H1 (cell line): ENCODE data around the gene PTPN12. TPM values are rescaled to one million over a fixed set of nuclear protein-coding genes. Genes with fewer than 3 reads are reported as not detected.
"Not testable (repeated sequence)": the region's sequence is repeated elsewhere in the genome, so short reads cannot be mapped to it uniquely, and the experiment has no call there.

Experiments
- CTCF ChIA-PET: fragments of 300-600 bp; sonication (Branson Sonifier 250); formaldehyde crosslinking; loops from one replicate; lab custom pipeline; 2021; ENCODE audit not compliant: partially characterized antibody; lab: Charles Lee
- POLR2A ChIA-PET: fragments of 300-600 bp; sonication (Branson Sonifier 250); formaldehyde crosslinking; loops from one replicate; lab custom pipeline; 2021; ENCODE audit warnings: inconsistent platforms; ENCODE audit not compliant: partially characterized antibody; lab: Charles Lee
- DNase-seq, 2 experiments: peaks; one replicate each; pipeline versions ENCODE4 v3.0.0 to v3.0.0-alpha.2; 2010 to 2022; ENCODE audit warnings: low spot score in 2 of 2, low read depth in 1 of 2, mixed read lengths in 1 of 2
- FAIRE-seq: peaks from 2 replicates; lab custom pipeline; 2011; peaks lifted over from hg19 to GRCh38; lab: Jason Lieb, UNC
- H2AFZ ChIP-seq: 2 replicates; pipeline ENCODE4 v1.8.1; 2012; ENCODE audit warnings: low read length, inconsistent platforms
- H2AK5ac ChIP-seq: 2 replicates; pipeline ENCODE4 v1.6.1; 2013; ENCODE audit warnings: low read depth, low read length
- H2BK120ac ChIP-seq: replicated peaks from 2 replicates; pipeline ENCODE3; 2013; ENCODE audit warnings: low read depth, low read length, inconsistent platforms
- H2BK12ac ChIP-seq: 2 replicates; pipeline ENCODE4 v1.6.1; 2013; ENCODE audit warnings: low read depth, low read length
- H2BK15ac ChIP-seq: 2 replicates; pipeline ENCODE4 v1.6.1; 2013; ENCODE audit warnings: low read length
- H2BK20ac ChIP-seq: 2 replicates; pipeline ENCODE4 v1.6.1; 2013; ENCODE audit warnings: low read length
- H2BK5ac ChIP-seq: 2 replicates; pipeline ENCODE4 v1.6.1; 2013; ENCODE audit warnings: low read depth, low read length
- H3K14ac ChIP-seq: 2 replicates; pipeline ENCODE4 v1.6.1; 2013; ENCODE audit warnings: inconsistent platforms; ENCODE audit not compliant: insufficient read length
- H3K18ac ChIP-seq: 2 replicates; pipeline ENCODE4 v1.6.1; 2013; ENCODE audit warnings: low read length; ENCODE audit errors: extremely low read depth
- H3K23ac ChIP-seq: 2 replicates; pipeline ENCODE4 v1.6.1; 2013; ENCODE audit warnings: inconsistent platforms; ENCODE audit not compliant: insufficient read length
- H3K23me2 ChIP-seq: 2 replicates; pipeline ENCODE4 v1.6.1; 2013; ENCODE audit warnings: low read depth, low read length
- H3K27ac ChIP-seq: 2 replicates; pipeline ENCODE4 v1.6.1; 2011; ENCODE audit warnings: low read depth, low read length, inconsistent platforms
- H3K27me3 ChIP-seq, 4 experiments: replicated peaks in 1 of 4; 1 replicate in 1 of 4; 2 replicates in 3 of 4; pipeline versions ENCODE4 v1.6.1 to v1.8.1; 2011 to 2013; ENCODE audit warnings: low read length in 3 of 4, mild to moderate bottlenecking in 3 of 4, inconsistent platforms in 2 of 4, mixed read lengths in 2 of 4, moderate library complexity in 1 of 4; ENCODE audit not compliant: control insufficient read depth in 3 of 4, insufficient read depth in 3 of 4; ENCODE audit errors: extremely low read depth in 1 of 4
- H3K36me3 ChIP-seq, 4 experiments: 2 replicates each; pipeline versions ENCODE4 v1.6.1 to v1.8.1; 2011 to 2013; ENCODE audit warnings: mild to moderate bottlenecking in 4 of 4, low read length in 3 of 4, moderate library complexity in 2 of 4, control low read depth in 1 of 4, inconsistent platforms in 1 of 4; ENCODE audit not compliant: insufficient read depth in 4 of 4, control insufficient read depth in 2 of 4
- H3K4ac ChIP-seq: replicated peaks from 2 replicates; pipeline ENCODE3; 2013; ENCODE audit warnings: low read length, low read depth, mixed read lengths, inconsistent platforms; ENCODE audit not compliant: insufficient read length
- H3K4me1 ChIP-seq, 4 experiments: replicated peaks in 1 of 4; 1 replicate in 1 of 4; 2 replicates in 3 of 4; pipeline versions ENCODE4 v1.6.1 to v1.8.1; 2011 to 2013; ENCODE audit warnings: low read length in 3 of 4, inconsistent platforms in 2 of 4, mixed read lengths in 1 of 4; ENCODE audit not compliant: insufficient read depth in 4 of 4, control insufficient read depth in 3 of 4
- H3K4me2 ChIP-seq, 2 experiments: 2 replicates each; pipeline versions ENCODE4 v1.6.1 to v1.8.1; 2011 to 2013; ENCODE audit warnings: low read depth in 2 of 2, low read length in 2 of 2, control low read depth in 1 of 2, inconsistent platforms in 1 of 2, mild to moderate bottlenecking in 1 of 2; ENCODE audit not compliant: insufficient read depth in 1 of 2
- H3K4me3 ChIP-seq, 4 experiments: fragments of 200-600, 300-600 bp in 1 of 4; sonication (generic), shearing (Covaris generic), sonication (Bioruptor Twin) in 1 of 4; 2 replicates each; pipeline versions ENCODE4 v1.5.1 to v1.8.1; 2011 to 2016; ENCODE audit warnings: low read length in 4 of 4, low read depth in 3 of 4, control low read depth in 2 of 4, inconsistent platforms in 2 of 4, mild to moderate bottlenecking in 2 of 4, mixed read lengths in 1 of 4, moderate library complexity in 1 of 4; ENCODE audit not compliant: insufficient read depth in 2 of 4; ENCODE audit errors: extremely low read depth in 1 of 4
- H3K56ac ChIP-seq: replicated peaks from 2 replicates; pipeline ENCODE3; 2013; ENCODE audit warnings: low read depth, mild to moderate bottlenecking, mixed read lengths, low read length, inconsistent platforms; ENCODE audit not compliant: insufficient read length
- H3K79me1 ChIP-seq: 2 replicates; pipeline ENCODE4 v1.6.1; 2013; ENCODE audit warnings: low read depth, low read length, control low read depth
- H3K79me2 ChIP-seq, 2 experiments: 2 replicates each; pipeline versions ENCODE4 v1.6.1 to v1.8.1; 2012 to 2013; ENCODE audit warnings: low read length in 2 of 2, mild to moderate bottlenecking in 2 of 2, inconsistent platforms in 1 of 2; ENCODE audit not compliant: insufficient read depth in 2 of 2, control insufficient read depth in 1 of 2
- H3K9ac ChIP-seq, 4 experiments: replicated peaks in 1 of 4; 1 replicate in 1 of 4; 2 replicates in 3 of 4; pipeline versions ENCODE4 v1.6.1 to v1.8.1; 2011 to 2013; ENCODE audit warnings: low read depth in 3 of 4, low read length in 3 of 4, control low read depth in 2 of 4, mild to moderate bottlenecking in 2 of 4, moderate library complexity in 2 of 4, inconsistent platforms in 1 of 4; ENCODE audit errors: extremely low read depth in 1 of 4
- H3K9me3 ChIP-seq, 2 experiments: 2 replicates each; pipeline versions ENCODE4 v1.6.1 to v1.8.1; 2012 to 2013; ENCODE audit warnings: mild to moderate bottlenecking in 2 of 2, moderate library complexity in 2 of 2, control low read depth in 1 of 2, inconsistent platforms in 1 of 2, low read depth in 1 of 2, low read length in 1 of 2, mixed read lengths in 1 of 2; ENCODE audit not compliant: insufficient read depth in 2 of 2
- H4K20me1 ChIP-seq, 2 experiments: replicated peaks in 1 of 2; 2 replicates each; pipeline versions ENCODE3 to v1.8.1; 2011 to 2013; ENCODE audit warnings: inconsistent platforms in 2 of 2, low read length in 2 of 2, mild to moderate bottlenecking in 1 of 2; ENCODE audit not compliant: insufficient read depth in 2 of 2, control insufficient read depth in 1 of 2
- H4K5ac ChIP-seq: 2 replicates; pipeline ENCODE4 v1.6.1; 2013; ENCODE audit warnings: low read length, low read depth, mixed read lengths, inconsistent platforms; ENCODE audit not compliant: insufficient read length
- H4K8ac ChIP-seq: 2 replicates; pipeline ENCODE4 v1.8.0; 2013; ENCODE audit warnings: mild to moderate bottlenecking, moderate library complexity, low read length, inconsistent platforms; ENCODE audit not compliant: insufficient read depth; ENCODE audit errors: extremely low read depth
- H4K91ac ChIP-seq: replicated peaks from 2 replicates; pipeline ENCODE3; 2013; ENCODE audit warnings: low read length, mixed read lengths, inconsistent platforms; ENCODE audit not compliant: insufficient read length
- WGBS, 2 experiments: shearing (Covaris generic) in 1 of 2; methylation state at CpG; one replicate each; pipeline versions ENCODE4 v1.1.6 to v1.1.7; 2013 to 2015; ENCODE audit warnings: low lambda C conversion rate in 2 of 2, mixed read lengths in 2 of 2, inconsistent platforms in 1 of 2, low coverage in 1 of 2, missing lambda C conversion rate in 1 of 2; ENCODE audit not compliant: insufficient replicate concordance in 2 of 2, insufficient coverage in 1 of 2, insufficient read length in 1 of 2; ENCODE audit errors: extremely low coverage in 1 of 2, missing lambda C conversion rate in 1 of 2; 5-methylcytosine and 5-hydroxymethylcytosine counted together
- polyA plus RNA-seq, 7 experiments: library from polyadenylated mRNA; depleted of rRNA in 3 of 7; stranded (reverse) in 5 of 7; unstranded in 2 of 7; fragments of >200 nt in 5 of 7; fragments of 200-250 nt in 2 of 7; gene quantifications; 1 replicate in 5 of 7; 2 replicates in 1 of 7; 4 replicates in 1 of 7; pipeline versions ENCODE4 v1.2.1 to v1.2.3, GENCODE V29; 2011 to 2013; ENCODE audit warnings: missing spikeins in 2 of 7, mixed read lengths in 2 of 7
- total RNA-seq: library from RNA; stranded (reverse); fragmentation: NEBNext Ultra II Directional; extraction: Animal tissue kit (Norgen Biotek cat#: 25700); gene quantifications from 2 replicates; pipeline ENCODE4 v1.2.1, GENCODE V29; 2021

The PTPN12 gene
- total and polyA plus RNA-seq, 2 of the 8 experiments (the other 6 are each of a cell fraction or from before 2014, with no cell fraction given), result 39.7 to 132 TPM

- H3K23ac ChIP-seq, H2AFZ ChIP-seq, H2BK20ac ChIP-seq, H3K56ac ChIP-seq, H3K27ac ChIP-seq, H2BK120ac ChIP-seq, POLR2A ChIA-PET, H4K8ac ChIP-seq, H4K5ac ChIP-seq, FAIRE-seq, H3K27me3 ChIP-seq, H3K14ac ChIP-seq, H4K91ac ChIP-seq, DNase-seq, H3K79me2 ChIP-seq, H3K4ac ChIP-seq, H3K23me2 ChIP-seq, H4K20me1 ChIP-seq, H3K36me3 ChIP-seq, H3K4me2 ChIP-seq, H2BK12ac ChIP-seq, H2BK15ac ChIP-seq, CTCF ChIA-PET, H2BK5ac ChIP-seq, H3K9ac ChIP-seq, H3K79me1 ChIP-seq, H3K4me3 ChIP-seq, H3K4me1 ChIP-seq, H3K18ac ChIP-seq, H2AK5ac ChIP-seq: not testable (repeated sequence)
- peaks cover 0 to 12% of the 10 kb centered on the region in 2 experiments; a peak in 1 of 4 replicates for H3K9me3 ChIP-seq
- WGBS, 2 experiments, result no CpG with 5 or more reads among the region's 3 CpGs
Measured at GRCh38 chr7:77532732-77533131, 4.4 kb upstream of the PTPN12 start.

- H2AK5ac ChIP-seq, H2BK15ac ChIP-seq, H3K4me2 ChIP-seq, H3K4me3 ChIP-seq, H4K20me1 ChIP-seq, H3K27me3 ChIP-seq, H3K27ac ChIP-seq, H3K4me1 ChIP-seq, H3K56ac ChIP-seq, H3K79me1 ChIP-seq, H2AFZ ChIP-seq, H2BK5ac ChIP-seq, H4K91ac ChIP-seq, H2BK12ac ChIP-seq, H3K36me3 ChIP-seq, H2BK120ac ChIP-seq, H4K5ac ChIP-seq, H3K18ac ChIP-seq, H3K4ac ChIP-seq, H3K23ac ChIP-seq, H3K23me2 ChIP-seq, H3K14ac ChIP-seq, FAIRE-seq, H3K9ac ChIP-seq, H2BK20ac ChIP-seq, CTCF ChIA-PET, POLR2A ChIA-PET, DNase-seq, H4K8ac ChIP-seq: not testable (repeated sequence)
- 90% methylated on average over 4 of the region's 31 CpGs; no CpG with 5 or more reads in 1 of the 2 experiments for WGBS, 2 experiments
- peaks cover 0 to 15% of the 10 kb centered on the region in 2 experiments; a peak in 3 of 4 replicates for H3K79me2 ChIP-seq
- H3K9me3 ChIP-seq, result peaks cover 0 to 12% of the 10 kb centered on the region in 2 experiments; a peak in 1 of 4 replicates
Measured at GRCh38 chr7:77534046-77534445, 3.0 kb upstream of the PTPN12 start.
